GM23338 (cell line): ENCODE data around the gene ADAMTSL5. TPM values are rescaled to one million over a fixed set of nuclear protein-coding genes. Genes with fewer than 3 reads are reported as not detected.

Experiments used
- ATAC-seq: fragments of 200-7000 bp; cut with Tn5 transposase; 3 replicates; pipeline ENCODE4 v1.9.1; 2020
- DNase-seq: peaks from one replicate; pipeline ENCODE4 v3.0.0-alpha.2; 2015; ENCODE audit warnings: low spot score
- H2AFZ ChIP-seq: fragments of 200-600 bp; sonication (generic); 2 replicates; pipeline ENCODE4 v1.8.0; 2016; ENCODE audit warnings: antibody characterized with exemption, mild to moderate bottlenecking, moderate library complexity
- H3F3A ChIP-seq: fragments of 200-600 bp; sonication (generic); replicated peaks from 2 replicates; pipeline ENCODE4 v1.8.0; 2017; ENCODE audit warnings: antibody characterized with exemption, mixed run types, low read depth
- H3K27ac ChIP-seq: fragments of 200-600 bp; sonication (generic); 2 replicates; pipeline ENCODE4 v1.6.1; 2016; ENCODE audit warnings: low read depth
- H3K27me3 ChIP-seq: fragments of 200-600 bp; sonication (generic); 2 replicates; pipeline ENCODE4 v1.8.0; 2016; ENCODE audit warnings: mild to moderate bottlenecking, mixed run types, moderate library complexity; ENCODE audit not compliant: insufficient read depth
- H3K36me3 ChIP-seq: fragments of 200-600 bp; sonication (generic); 2 replicates; pipeline ENCODE4 v1.8.0; 2016; ENCODE audit warnings: mild to moderate bottlenecking; ENCODE audit not compliant: insufficient read depth
- H3K4me1 ChIP-seq: fragments of 200-600 bp; sonication (generic); 2 replicates; pipeline ENCODE4 v1.8.0; 2016; ENCODE audit warnings: mild to moderate bottlenecking, moderate library complexity; ENCODE audit not compliant: insufficient read depth
- H3K4me2 ChIP-seq: fragments of 200-600 bp; sonication (generic); 2 replicates; pipeline ENCODE4 v1.7.1; 2017; ENCODE audit warnings: mixed run types
- H3K4me3 ChIP-seq: fragments of 200-600 bp; sonication (generic); 2 replicates; pipeline ENCODE4 v1.6.1; 2016; ENCODE audit warnings: mixed run types
- H3K79me2 ChIP-seq: fragments of 200-600 bp; sonication (generic); replicated peaks from 2 replicates; pipeline ENCODE4 v1.8.0; 2017; ENCODE audit warnings: mild to moderate bottlenecking; ENCODE audit not compliant: insufficient read depth
- H3K9me2 ChIP-seq: fragments of 200-600 bp; sonication (generic); 2 replicates; pipeline ENCODE4 v1.8.0; 2017; ENCODE audit not compliant: insufficient read depth
- H4K20me1 ChIP-seq: fragments of 200-600 bp; sonication (generic); replicated peaks from 2 replicates; pipeline ENCODE4 v1.8.0; 2017; ENCODE audit warnings: mild to moderate bottlenecking; ENCODE audit not compliant: insufficient read depth
- H3K27ac Mint-ChIP-seq: 2 replicates; pipeline ENCODE4 v1.8.0; 2020; ENCODE audit warnings: inconsistent platforms, mild to moderate bottlenecking, moderate library complexity, mixed read lengths
- H3K27me3 Mint-ChIP-seq: 3 replicates; pipeline ENCODE4 v1.8.0; 2022; ENCODE audit warnings: low read depth, mild to moderate bottlenecking, moderate library complexity, mixed read lengths, inconsistent platforms; ENCODE audit not compliant: insufficient read depth, poor library complexity
- H3K36me3 Mint-ChIP-seq: 3 replicates; pipeline ENCODE4 v1.8.0; 2021; ENCODE audit warnings: low read depth, mild to moderate bottlenecking, inconsistent platforms, moderate library complexity, mixed read lengths
- H3K4me1 Mint-ChIP-seq: 3 replicates; pipeline ENCODE4 v1.8.0; 2020; ENCODE audit warnings: mild to moderate bottlenecking, inconsistent platforms, mixed read lengths
- H3K4me3 Mint-ChIP-seq: 3 replicates; pipeline ENCODE4 v1.8.0; 2021; ENCODE audit warnings: moderate library complexity, mild to moderate bottlenecking, inconsistent platforms, mixed read lengths
- H3K9me3 Mint-ChIP-seq: 3 replicates; pipeline ENCODE4 v1.8.0; 2020; ENCODE audit warnings: moderate library complexity, mild to moderate bottlenecking, inconsistent platforms, mixed read lengths
- EZH2 ChIP-seq: fragments of 200-600 bp; sonication (generic); IDR thresholded peaks from one replicate; pipeline ENCODE4 v1.8.0; 2017; ENCODE audit warnings: antibody characterized with exemption, mild to moderate bottlenecking, low read depth; ENCODE audit not compliant: unreplicated experiment
- EZH2phosphoT487 ChIP-seq: fragments of 200-600 bp; sonication (generic); IDR thresholded peaks from one replicate; pipeline ENCODE4 v1.8.1; 2018; ENCODE audit warnings: antibody characterized with exemption; ENCODE audit not compliant: unreplicated experiment
- ZNF331 ChIP-seq: fragments of 250-450 bp; sonication (Bioruptor Pico); IDR thresholded peaks from 2 replicates; pipeline ENCODE4 v1.5.0; 2020; ENCODE audit warnings: low read depth, mild to moderate bottlenecking, moderate library complexity
- polyA plus RNA-seq: library from polyadenylated mRNA; unstranded; fragments of >200 nt; fragmentation: Nextera tagmentation; extraction: Ambion mirVana; gene quantifications from 2 replicates; pipeline ENCODE4 v1.2.1, GENCODE V29; 2016
- total RNA-seq: library from RNA; depleted of rRNA; stranded (reverse); fragments of >200 nt; shearing (Covaris generic); gene quantifications from 2 replicates; pipeline ENCODE4 v1.2.3, GENCODE V29; 2014
- TF ChIP-seq, protein P1 (sequence below), 2 experiments: fragments of 200-600 bp in 1 of 2; sonication (generic) in 1 of 2; conservative IDR thresholded peaks; 2 replicates each; pipeline versions ENCODE4 v1.5.1 to v1.6.1; 2016 to 2017; ENCODE audit warnings: antibody characterized with exemption in 2 of 2, low read depth in 2 of 2, mild to moderate bottlenecking in 2 of 2, moderate library complexity in 1 of 2

The ADAMTSL5 gene
- total and polyA plus RNA-seq, 2 experiments from 2014 or later = 0.10 to 0.97 TPM

DNA sequence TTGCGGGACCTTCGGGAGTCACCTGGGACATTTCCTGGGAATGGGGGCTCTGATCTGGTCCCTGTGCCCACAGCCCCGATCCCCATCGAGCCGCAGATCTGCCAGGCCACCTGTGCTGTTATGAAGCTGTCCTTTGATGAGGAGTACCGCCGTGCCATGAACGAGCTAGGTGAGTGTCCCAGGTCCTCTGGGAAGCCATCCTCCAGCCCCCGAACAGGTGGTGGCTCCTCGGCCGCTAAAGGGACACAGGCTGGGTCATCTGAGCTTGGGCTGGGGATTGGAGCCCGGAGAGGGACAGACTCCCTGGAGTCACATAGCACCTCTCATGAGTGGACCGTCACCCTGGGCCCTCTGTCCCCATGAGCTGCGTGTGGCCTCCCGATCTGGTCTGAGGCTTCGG is 54.9 kb downstream of the ADAMTSL5 start:
- Histone ChIP-seq H3K36me3 (no peaks in the 10 kb centered on the region), H3K79me2 (no peaks in the 10 kb centered on the region), H4K20me1 (peaks cover 4% of the 10 kb centered on the region; the same call in 1 of the 2 replicates), H3K4me2 (no peak overlapping the region), H3K4me1 (no peaks in the 10 kb centered on the region; the same call in 1 of the 2 replicates), H3F3A (peaks cover 5% of the 10 kb centered on the region; the same call in 1 of the 2 replicates), H3K27me3 (no peaks in the 10 kb centered on the region), H3K27ac (no peak overlapping the region), H2AFZ (no peak overlapping the region), H3K9me2 (no peaks in the 10 kb centered on the region), H3K4me3 (no peak overlapping the region)
- peaks cover 10% of the 10 kb centered on the region; the same call in 2 of the 3 replicates for H3K4me1 Mint-ChIP-seq
- H3K9me3 Mint-ChIP-seq = no peaks in the 10 kb centered on the region
- peaks cover 26% of the 10 kb centered on the region for H3K27me3 Mint-ChIP-seq
- no peak overlapping the region; the same call in 2 of the 3 replicates for H3K4me3 Mint-ChIP-seq
- peaks cover 7% of the 10 kb centered on the region; the same call in 2 of the 3 replicates for H3K36me3 Mint-ChIP-seq
- DNase-seq = no peak
- no peak for TF ChIP-seq ZNF331 (CRISPR knock-in tag)
- TF ChIP-seq, protein P1, sequence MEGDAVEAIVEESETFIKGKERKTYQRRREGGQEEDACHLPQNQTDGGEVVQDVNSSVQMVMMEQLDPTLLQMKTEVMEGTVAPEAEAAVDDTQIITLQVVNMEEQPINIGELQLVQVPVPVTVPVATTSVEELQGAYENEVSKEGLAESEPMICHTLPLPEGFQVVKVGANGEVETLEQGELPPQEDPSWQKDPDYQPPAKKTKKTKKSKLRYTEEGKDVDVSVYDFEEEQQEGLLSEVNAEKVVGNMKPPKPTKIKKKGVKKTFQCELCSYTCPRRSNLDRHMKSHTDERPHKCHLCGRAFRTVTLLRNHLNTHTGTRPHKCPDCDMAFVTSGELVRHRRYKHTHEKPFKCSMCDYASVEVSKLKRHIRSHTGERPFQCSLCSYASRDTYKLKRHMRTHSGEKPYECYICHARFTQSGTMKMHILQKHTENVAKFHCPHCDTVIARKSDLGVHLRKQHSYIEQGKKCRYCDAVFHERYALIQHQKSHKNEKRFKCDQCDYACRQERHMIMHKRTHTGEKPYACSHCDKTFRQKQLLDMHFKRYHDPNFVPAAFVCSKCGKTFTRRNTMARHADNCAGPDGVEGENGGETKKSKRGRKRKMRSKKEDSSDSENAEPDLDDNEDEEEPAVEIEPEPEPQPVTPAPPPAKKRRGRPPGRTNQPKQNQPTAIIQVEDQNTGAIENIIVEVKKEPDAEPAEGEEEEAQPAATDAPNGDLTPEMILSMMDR (conservative IDR thresholded peaks at IDR 0.05; ENCODE audit: low read depth in 2 of 2) = no peak
- no peak for TF ChIP-seq EZH2
- no peak overlapping the region for H3K27ac Mint-ChIP-seq
- ATAC-seq = no peak

- Histone ChIP-seq H3K36me3 (no peaks in the 10 kb centered on the region), H3K27ac (no peak overlapping the region), H2AFZ (no peak overlapping the region), H3K79me2 (no peaks in the 10 kb centered on the region), H3K4me3 (no peak overlapping the region), H3K4me1 (peaks cover 5% of the 10 kb centered on the region; the same call in 1 of the 2 replicates), H3F3A (peaks cover 8% of the 10 kb centered on the region; the same call in 1 of the 2 replicates), H3K9me2 (no peaks in the 10 kb centered on the region), H3K4me2 (no peak overlapping the region; the same call in 1 of the 2 replicates), H3K27me3 (no peaks in the 10 kb centered on the region), H4K20me1 (peaks cover 4% of the 10 kb centered on the region; the same call in 1 of the 2 replicates)
- ATAC-seq = peak; percentile 33
- TF ChIP-seq, protein P1 (conservative IDR thresholded peaks at IDR 0.05; ENCODE audit: low read depth in 2 of 2) = peak in 1 of 2 experiments; percentile 27; a peak in 1 of 4 replicates
- TF ChIP-seq EZH2phosphoT487 = no peak
- TF ChIP-seq EZH2 = no peak
- DNase-seq = peak; percentile 82
- H3K27me3 Mint-ChIP-seq = peaks cover 24% of the 10 kb centered on the region
- H3K36me3 Mint-ChIP-seq = peaks cover 7% of the 10 kb centered on the region; the same call in 2 of the 3 replicates
- no peaks in the 10 kb centered on the region for H3K9me3 Mint-ChIP-seq
- H3K4me3 Mint-ChIP-seq = no peak overlapping the region; the same call in 2 of the 3 replicates
- no peak overlapping the region for H3K27ac Mint-ChIP-seq
- H3K4me1 Mint-ChIP-seq = peaks cover 14% of the 10 kb centered on the region
Observed at GRCh38 chr19:1457031-1457739, 55.6 kb downstream of the ADAMTSL5 start.
